GM18499 (cell line): Measurements from ENCODE around the gene TEX19.
"Not testable (repeated sequence)": the region's sequence is repeated elsewhere in the genome, so short reads cannot be mapped to it uniquely, and the experiment has no call there.

ENCODE experiments used
- ATAC-seq: cut with Tn5 transposase; IDR thresholded peaks from one replicate; pipeline ENCODE4 v1.9.1; 2021; ENCODE audit warnings: moderate number of reproducible peaks; ENCODE audit not compliant: insufficient read depth, unreplicated experiment

Gene TEX19

DNA sequence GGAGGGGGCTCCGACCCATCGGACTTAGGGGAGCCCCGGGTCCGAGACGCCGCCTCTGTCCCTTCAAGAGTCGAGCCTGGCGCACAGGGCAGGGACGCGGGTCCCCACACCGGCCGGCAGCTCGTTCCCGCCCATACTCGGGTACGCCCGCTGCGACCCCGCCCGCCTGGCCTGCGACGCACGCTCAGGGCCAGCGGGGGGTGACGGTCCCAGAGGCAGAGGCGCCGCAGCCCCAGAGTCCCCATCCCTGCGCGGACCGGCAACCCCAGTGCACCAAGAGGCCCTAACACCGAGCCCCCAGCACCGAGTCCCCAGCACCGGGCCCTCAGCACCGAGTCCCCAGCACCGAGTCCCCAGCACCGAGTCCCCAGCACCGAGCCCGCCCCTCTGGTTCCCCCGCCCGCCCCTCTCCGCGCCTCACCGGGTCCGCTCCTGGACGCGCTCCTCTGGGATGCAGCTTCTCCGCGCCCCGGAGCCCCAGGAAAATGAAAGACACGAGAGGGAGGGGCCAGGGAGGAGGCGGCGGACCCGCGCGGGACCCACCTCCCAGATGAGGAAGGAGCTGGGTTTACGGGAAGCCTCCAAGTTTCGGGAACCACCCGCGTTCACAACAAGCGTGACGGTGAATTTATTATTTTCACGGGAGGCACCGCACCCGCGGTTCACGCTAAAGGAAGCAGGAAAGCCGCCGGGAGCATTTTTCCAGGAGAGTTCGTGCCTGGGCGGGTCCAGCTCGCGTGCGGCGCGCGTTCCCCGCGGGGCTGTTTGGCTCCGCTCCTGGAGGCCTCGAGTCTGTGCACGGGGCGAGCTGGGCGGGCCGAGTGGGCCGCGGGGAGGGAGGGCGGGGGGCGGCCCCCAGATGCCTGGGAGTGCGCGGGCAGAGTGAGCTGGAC, 25.5 kb upstream of the TEX19 start, which contains the start of gene SECTM1:
SECTM1 (minus strand) TSS at position 488 of the 893 bp plus-strand sequence. CDS start 6,526 bp downstream, outside the sequence.
- no peak for ATAC-seq

DNA sequence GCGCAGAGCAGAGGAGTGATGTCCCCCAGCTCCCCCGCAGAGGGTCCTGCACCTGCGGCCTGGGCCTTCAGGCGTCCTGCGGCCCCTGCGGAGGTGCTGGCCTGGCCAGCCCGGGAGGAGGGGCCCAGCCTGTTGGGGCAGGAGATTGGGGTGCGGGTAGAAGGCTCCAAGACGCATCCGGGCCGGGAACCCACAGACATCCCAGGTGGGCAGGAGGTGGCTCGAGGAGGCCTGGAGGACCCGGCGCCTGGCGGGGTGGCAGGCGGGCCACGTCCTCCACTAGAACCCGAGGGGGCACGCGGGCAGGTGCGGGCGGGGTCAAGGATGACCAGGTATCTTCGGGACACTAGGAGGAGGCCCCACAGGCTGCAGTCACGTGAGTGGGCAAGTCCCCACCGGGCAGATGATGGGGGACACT, 24.8 kb upstream of the TEX19 start:
- no peak for ATAC-seq

- no peak for ATAC-seq
These were observed 24.2 kb upstream of the TEX19 start for GRCh38 chr17:82334622-82335394.

DNA sequence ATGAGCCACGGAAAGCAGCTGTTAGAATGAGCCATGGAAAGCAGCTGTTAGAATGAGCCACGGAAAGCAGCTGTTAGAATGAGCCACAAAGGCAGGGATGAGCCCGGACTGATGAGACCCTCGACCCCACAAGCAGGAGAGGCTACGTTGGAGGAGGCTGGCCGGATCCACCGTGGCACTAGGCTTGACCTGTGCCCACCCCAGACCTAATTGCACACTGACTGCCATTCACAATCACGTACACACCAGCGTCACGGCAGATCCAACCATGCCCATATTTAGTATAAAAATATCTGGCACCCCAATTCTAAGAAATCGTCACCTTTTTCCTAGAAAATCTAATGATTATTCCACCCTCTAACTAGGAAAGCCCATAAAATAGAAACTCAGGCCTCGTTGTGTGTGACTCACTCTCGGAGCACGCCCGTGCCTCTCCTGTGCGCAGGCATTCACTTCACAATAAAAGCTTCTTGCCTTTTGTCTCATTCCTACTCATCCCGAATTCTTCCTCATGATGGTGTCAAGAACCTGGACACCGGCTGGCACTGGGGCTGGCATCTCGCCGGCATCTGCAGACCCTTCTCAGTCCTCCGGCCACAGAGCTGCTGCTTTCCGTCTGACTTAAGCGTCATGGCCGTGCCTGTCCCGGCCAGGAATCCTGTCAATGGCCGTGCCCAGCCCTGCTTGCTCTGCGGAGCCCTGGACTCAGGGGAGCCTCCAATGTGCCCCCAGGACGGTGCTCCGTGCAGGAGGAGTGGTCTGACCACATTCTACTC, 20.0 kb upstream of the TEX19 start:
- no peak for ATAC-seq

- ATAC-seq = no peak
These were observed 19.1 kb upstream of the TEX19 start for GRCh38 chr17:82339634-82340580.

DNA sequence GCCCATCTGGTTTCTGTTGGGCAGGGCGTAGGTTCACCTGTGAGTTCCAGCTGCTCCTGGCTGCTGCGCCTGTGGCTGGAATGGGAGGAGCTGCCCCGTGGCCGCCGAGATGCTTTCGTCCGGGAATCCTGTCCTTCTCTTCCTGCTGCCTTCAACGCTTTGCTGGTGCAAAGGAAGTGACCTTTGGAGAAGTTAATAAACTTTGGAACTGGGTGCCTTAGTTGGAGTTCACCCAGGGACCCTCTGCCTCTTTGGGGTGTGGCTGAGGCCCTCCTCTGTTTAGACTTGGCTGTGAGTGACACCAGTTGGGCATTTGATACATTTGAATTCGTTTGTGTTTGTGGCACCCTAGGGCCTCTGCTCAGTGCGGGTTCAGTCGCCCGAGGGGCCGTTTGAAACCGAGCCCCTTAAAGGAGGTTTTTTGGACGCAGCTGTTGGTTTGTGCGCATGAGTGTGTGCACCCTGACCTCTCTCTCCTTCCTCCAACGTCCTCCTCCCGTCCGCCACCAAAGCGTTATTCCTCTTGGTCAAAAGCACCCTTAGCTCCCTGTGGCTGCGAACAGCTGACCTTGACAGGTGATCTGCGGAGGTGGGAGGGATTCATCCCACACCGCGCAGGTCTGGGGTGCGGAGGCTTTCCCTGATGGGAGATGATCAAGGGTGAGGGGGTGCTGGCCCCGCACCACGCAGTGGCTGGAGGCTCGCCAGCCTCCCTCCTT, 16.5 kb upstream of the TEX19 start:
- ATAC-seq = no peak

DNA sequence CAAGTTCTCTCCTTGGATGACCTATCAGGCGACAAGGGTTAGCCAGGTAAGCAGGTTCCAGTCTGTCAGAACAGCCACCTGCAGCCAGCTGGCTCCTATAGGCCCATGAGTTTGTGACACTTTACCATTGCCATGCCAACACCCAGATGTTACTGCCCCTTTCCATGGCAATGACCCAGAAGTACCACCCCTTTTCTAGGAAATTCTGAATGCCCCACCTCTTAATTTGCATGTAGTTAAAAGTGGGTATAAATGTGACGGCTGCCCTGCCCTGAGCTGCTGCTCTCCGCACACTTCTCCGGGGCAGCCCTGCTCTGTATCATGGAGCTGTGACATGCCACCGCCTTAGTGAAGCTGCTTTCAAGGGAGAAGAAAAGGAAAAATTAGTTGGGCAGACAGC, 15.5 kb upstream of the TEX19 start:
- ATAC-seq = no peak

GRCh38 chr17:82344175-82344907, 14.7 kb upstream of the TEX19 start:
- no peak for ATAC-seq

DNA sequence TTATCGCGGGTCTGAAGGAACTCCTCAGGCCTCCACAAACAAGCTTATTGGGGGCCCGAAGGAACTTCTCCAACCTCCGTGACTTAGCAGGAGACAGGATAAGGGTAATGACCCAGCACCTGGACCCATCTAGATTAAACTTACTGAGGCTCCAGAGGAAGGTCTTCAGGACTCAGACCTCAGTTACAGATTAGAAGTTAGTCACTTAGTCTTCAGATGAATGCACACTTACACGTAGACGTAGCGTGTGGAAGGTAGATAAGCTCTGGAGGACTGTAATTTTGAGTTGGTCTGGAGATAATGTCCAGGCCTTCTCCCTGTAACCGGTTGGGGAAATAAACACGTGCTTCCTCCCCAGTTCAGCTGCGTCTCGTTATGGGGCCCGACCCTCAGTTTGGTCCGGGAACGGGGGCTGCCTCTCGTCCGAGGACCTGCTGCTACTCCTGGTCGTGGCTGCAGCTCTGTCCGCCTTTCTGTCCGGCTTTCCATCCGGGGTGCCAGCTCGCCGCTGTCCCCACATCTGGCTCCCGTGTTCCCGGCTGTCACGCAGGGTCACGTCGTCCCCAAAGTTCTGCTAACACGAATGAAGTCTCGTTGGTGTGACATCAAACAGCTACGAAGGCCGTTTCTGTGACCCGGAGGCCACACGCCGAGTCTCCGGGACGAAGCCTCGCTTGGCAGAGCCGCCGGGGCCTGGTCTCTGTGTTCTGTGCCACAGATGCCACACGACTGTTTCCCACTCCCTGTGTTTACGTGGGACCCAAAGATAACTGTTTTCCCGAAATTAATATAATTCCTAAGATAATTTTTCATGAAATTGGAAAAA, 13.7 kb upstream of the TEX19 start:
- ATAC-seq = no peak

GRCh38 chr17:82346342-82347300, 12.4 kb upstream of the TEX19 start:
- no peak for ATAC-seq

- not testable (repeated sequence) for ATAC-seq
These were observed 11.1 kb upstream of the TEX19 start for GRCh38 chr17:82347994-82348393.

GRCh38 chr17:82348434-82348833, 10.6 kb upstream of the TEX19 start:
- no peak for ATAC-seq

GRCh38 chr17:82348866-82349265, 10.2 kb upstream of the TEX19 start:
- ATAC-seq = no peak

GRCh38 chr17:82349287-82349701, 9.8 kb upstream of the TEX19 start:
- no peak for ATAC-seq

- no peak for ATAC-seq
These were observed 8.6 kb upstream of the TEX19 start for GRCh38 chr17:82350182-82351030.
